Measurements from ENCODE around the gene RNF115.
"Not testable (repeated sequence)": the region's sequence is repeated elsewhere in the genome, so short reads cannot be mapped to it uniquely, and the experiment has no call there.

Gene RNF115

DNA sequence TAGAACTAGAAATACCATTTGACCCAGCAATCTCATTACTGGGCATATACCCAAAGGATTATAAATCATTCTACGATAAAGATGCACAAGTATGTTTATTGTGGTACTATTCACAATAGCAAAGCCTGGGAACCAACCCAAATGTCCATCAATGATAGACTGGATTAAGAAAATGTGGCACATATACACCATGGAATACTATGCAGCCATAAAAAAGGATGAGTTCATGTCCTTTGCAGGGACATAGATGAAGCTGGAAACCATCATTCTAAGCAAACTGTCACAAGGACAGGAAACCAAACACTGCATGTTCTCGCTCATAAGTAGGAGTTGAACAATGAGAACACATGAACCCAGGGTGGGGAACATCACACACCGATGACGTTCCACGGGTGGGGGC lies 97.7 kb downstream of the RNF115 start:
- DNase-seq = not testable (repeated sequence)

DNA sequence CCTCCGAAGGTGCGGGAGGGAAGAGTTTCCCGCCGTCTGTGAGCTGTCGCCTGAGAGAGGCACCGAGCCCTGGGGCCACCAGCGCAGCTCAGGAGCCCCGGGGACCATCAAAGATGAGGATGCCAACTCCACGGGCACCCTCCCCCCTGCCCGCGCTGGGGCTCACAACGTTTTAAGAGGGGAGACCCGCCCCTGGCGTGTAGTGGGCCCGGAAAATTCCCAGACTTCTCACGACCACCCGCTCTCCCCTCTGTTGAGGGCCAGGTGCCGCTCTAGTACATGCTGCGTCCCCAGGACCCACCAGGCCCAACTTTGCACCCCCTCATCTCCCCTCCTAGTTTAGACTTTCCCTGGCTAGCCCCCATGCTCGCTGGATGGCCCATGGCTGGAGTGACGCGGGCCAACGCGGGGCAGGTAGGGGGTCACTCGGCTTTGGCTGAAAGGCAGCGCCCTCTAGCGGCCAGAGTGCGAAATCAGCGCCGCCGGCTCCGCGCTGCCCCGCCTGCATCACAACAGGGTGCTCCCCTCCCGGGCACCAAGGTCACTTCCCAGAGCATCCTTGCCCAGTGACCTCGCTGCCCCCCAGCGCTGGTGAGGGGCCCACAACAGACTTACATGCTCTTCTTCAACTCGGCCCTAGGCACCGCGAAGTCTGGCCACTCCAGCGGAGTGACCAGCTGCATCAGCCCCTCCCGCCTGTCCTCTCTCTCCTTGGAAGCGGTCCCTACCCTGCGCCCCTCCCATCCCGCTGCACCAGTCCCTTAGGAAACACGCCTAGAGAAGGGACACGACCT lies 102.8 kb downstream of the RNF115 start:
- peak; percentile 63 for DNase-seq

DNA sequence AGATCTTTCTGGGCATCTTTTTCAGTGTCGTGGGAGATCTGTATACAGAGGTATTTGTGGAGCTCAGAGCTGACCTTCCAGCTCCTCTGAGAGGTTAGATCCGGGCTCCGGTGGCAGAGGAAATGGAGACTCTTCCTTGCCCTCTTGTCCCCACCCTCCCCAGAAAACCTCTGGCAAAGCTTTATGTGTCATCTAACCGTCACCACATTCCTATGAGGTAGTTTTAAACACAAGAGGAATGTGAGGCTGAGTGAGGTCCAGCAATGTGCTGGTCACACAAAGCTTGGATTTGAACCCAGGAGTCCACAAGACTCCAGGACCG lies 103.4 kb downstream of the RNF115 start:
- no peak for DNase-seq

DNA sequence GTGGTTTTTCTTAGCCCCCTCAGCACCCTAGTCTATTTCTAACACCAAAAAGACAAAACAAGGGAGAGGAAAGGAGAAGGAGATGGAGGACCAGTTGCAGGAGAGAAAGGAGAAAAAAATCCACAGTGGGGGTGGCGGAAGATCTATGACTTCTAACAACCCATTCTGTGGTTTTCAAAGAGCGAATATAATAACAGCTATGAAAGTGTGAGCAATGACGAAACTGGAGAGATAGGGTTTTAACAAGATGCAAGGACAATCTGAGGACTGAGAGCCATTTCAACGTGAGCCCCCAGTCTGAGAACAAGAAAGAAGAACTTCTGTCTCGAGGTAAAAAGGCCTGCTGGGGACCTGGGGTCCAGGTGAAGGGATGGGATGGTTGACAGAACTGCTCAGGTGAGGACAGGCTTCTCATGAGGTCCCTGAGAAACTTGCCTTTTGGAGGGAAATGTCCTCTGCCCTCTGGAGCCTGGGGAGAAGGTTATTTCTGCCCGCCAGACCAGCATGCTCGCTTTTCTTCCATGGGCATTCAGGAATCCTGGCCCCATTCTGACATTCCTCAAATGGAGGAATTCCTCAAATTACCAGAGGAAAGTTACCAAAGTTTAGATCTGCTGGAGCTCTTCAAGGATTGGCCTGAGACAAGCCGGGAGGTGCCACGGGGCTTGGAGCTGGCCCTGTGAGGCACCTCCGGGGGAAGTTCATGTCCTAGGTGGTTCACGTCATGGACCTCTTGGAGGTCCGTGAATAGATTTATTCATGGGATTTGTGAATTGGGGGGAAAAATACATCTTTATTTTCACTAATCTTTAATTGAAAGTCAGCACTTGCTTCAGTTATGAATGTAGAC lies 104.4 kb downstream of the RNF115 start, which contains the start of gene CD160:
Gene CD160, plus strand, starts transcription at position 270 of the 850 bp plus-strand sequence. CDS start 8,829 bp downstream, outside the sequence.
- no peak for DNase-seq

DNA sequence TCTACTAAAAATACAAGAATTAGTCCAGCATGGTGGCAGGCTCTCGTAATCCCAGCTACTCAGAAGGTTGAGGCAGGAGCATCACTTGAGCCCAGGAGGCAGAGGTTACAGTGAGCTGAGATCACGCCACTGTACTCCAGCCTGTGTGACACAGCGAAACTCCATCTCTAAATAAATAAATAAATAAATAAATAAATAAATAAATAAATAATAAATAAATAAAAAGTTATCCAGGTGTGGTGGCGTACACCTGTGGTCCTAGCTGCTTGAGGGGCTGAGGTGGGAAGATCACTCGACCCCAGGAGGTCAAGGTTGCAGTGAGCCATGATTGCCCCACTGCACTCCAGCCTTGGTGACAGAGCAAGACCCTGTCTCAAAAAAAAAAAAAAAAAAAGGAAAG lies 105.4 kb downstream of the RNF115 start:
- DNase-seq = not testable (repeated sequence)

DNA sequence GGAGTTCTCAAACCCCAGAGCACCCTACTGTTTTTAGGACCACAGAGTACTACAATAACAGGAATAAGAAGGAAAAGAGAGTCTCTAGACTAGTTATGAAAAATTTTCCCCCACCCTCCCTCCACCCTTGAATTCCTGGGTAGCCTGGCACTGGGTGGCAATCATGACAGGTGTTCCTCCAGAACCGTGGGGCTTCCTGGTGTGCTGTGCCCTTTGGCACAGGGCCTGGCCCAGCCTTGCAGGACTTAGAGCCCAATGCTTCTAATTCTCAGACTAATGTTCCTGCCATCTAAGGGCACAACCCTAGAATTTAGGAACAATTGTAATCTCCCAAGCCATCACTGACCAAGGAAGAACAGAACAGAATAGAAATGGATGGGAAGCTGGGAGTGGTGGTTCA lies 106.1 kb downstream of the RNF115 start:
- no peak for DNase-seq

DNA sequence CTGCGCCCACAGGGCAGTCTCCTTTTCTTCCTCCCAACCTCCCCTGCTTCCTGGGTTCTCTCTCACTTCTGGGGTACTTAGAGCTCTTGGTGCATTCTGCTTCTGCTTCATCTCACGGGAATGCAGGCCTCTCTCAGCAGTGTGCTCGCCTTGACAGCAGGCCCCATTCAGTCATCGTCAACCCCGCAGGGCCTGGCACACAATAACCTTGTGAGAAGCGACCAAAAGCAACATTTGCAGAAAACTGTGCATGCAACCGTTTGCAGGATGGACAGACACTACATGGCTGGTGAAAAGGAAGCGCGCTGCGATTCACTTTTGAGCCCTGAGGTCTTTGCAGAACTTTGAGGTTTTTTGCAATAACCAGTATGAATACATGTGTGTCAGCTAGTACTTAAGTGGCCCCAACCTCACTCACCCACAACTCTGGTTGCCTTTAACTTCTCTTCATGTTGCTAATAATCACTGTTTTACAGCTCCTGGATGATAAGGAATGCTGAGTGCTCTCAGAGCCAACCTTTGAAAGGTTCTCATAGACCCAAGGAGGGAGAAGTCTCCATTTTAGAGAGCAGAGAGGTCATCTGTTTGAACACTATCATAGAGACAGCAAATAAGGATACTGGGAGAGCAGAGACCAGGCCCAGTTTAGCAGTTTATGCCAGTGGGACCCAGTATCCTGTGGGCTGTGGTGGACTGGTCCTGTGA lies 107.1 kb downstream of the RNF115 start:
- DNase-seq = no peak

DNA sequence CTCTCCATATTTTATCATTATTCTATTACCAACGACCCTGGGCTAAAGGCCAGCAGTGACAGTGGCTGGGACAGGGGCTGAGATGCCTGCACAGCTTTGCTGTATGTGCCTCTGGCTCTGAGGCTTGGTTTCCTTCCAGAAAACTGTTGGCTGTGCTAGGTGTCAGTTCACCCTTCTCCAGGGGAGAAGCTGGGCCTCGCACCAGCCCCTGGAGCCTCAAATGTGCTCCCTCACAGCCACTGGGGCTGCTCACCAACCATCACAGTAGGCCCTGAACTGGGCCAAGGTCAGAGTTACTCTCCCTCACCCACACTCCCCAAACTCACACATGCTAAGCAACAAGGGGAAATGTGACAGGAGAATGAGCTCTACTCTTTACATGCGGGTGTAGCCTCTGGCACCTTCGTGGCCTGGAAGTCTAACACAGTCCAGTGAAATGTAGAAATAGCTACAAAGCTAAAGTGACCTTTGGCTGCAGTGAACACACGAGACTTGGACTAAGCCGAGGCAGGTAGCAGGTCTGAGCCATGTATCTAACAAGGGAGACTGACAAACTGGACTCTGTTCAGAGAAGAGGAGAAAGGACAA lies 109.3 kb downstream of the RNF115 start:
- DNase-seq = no peak

DNA sequence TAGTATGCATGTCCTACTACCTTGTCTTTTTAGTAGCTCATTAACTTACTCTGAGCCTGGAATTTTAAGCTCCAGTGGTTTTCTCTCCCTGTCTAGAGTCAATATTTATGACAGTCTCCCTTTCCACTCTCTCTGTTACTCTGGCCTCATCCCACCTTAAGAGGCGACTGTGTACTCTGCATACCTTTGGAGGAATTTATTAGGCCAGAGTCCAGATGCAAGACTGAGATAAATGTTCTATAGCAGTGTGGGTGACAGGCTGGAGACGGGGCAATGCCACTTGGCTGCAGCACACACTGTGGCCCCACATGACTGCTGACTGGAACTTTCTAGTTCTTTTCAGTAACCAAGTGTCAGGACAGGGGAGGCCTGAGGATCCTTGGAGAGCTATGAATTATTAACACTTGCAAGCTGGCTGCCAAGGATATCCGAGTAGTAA lies 112.7 kb downstream of the RNF115 start:
- DNase-seq = no peak

DNA sequence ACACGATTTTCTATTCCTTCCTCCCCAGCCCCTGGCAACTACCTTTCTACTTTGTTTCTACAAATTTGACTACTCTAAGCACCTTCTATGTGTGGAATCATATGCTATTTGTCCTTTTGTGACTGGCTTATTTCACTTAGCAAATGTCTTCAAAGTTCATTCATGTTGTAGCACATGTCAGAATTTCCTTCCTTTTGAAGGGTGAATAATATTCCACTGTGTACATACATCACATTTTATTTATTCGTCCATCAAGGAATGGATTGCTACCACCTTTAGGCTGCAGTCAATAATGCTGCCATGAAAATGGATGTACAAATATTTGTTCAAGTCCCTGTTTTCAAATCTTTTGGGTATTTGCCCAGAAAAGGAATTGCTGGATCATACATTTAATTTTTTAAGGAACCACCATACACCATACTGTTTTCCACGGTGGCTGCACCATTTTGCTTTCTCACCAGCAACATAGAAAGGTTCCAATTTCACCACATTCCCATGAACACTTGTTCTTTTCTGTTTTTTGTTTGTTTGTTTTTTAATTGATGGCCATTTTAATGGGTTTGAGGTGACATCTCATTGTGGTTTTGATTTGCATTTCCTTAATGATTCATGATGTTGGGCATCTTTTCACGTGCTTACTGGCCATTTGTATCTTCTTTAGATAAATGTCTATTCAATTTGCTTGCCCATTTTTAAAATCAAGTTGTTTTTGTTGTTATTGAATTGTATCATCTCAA lies 113.4 kb downstream of the RNF115 start:
- DNase-seq = no peak

DNA sequence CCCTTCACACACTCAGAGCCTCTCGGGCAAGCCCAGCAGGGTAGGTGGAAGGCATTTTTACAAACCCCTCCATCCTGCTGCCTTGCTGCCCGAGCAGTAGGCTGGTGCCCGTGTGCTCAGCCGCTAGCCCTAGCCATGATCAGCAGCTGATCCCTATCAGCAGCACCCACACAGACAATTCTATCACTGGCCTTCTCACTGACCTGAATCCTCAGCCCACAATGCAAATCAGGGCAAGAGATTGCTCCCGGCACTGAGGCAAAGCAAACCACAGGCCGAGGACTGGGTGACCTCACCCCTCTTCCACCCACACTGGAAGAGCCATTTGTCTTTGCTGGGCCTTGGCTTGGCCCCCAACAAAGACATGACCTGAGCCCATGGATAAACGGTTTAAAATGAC lies 115.8 kb downstream of the RNF115 start:
- no peak for DNase-seq

DNA sequence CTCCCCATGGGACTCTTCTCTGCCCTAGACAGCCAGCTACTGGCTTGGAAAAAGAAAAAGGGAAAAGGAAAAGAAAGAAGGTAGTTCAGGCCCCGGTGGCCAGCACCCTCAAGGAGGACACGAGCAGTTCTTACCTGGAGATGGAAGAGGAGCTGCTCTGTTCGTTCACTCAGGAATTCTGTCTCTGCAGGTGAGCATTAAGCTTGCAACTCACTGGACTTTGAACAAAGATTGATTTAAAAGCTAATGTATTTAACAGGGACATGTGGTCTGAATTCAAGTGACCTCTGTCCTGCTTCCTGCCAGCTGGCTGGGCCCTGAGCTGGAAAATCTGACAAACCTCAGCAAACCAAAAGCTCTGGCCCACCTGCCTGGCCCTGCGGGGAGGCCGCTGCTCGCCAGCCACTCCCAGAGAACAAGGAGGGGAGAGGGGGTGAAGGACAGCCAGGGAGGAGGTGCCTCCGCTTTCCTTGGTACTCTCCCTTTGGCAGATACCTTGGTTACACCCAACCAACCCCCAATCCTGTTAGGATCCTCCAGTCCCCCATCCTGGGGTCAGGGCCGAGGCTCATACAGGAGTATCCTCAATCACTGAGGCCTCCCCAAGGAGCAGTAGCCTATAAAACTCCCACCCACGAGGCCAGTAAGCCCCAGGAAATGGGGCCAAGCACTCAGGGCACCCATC lies 116.6 kb downstream of the RNF115 start, which contains the start of gene PDZK1:
Gene PDZK1, minus strand, starts transcription at position 186 of the 685 bp plus-strand sequence. CDS start 19,347 bp downstream, outside the sequence.
- DNase-seq = no peak

DNA sequence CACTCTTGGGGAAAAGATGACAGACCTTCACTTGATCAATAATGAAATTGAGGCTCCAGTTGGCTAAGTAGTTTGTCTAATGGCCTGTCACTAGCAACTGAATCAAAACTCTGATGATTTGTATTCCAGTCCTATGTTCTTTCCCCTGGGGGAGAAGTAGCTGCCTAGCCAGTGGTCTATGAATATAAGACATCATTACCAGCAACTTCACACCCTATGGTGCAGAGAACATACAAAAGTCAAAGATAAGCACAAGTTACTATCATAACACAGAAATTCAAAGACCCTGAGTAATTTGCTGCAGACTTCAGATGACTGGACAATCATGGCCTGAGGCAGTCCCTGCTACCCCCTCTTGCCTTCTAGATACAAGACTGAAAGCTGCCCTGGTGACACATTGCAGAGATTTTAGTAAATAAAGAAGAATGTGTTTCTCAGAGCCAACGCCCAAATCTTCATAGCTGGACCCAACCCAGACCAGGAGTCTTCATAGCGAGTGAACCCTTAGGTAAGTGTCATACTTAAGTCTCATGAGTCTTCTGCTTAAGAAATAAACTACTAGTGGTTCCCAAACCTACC lies 117.7 kb downstream of the RNF115 start:
- no peak for DNase-seq

DNA sequence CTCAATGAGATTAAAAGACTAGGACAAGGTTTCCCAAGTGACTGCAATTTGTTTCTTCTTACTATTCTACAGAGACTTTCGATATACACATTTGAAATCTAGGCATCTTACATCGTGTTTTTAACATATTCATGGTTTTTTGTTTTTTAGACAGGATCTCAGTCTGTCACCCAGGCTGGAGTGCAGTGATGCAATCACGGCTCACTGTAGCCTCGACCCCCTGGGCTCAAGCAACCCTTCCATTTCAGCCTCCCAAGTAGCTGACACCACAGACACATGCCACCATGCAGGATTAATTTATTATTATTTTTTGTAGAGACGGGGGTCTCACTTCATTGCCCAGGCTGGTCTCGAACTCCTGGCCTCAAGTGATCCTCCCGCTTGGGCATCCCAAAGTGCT lies 118.3 kb downstream of the RNF115 start:
- no peak for DNase-seq

DNA sequence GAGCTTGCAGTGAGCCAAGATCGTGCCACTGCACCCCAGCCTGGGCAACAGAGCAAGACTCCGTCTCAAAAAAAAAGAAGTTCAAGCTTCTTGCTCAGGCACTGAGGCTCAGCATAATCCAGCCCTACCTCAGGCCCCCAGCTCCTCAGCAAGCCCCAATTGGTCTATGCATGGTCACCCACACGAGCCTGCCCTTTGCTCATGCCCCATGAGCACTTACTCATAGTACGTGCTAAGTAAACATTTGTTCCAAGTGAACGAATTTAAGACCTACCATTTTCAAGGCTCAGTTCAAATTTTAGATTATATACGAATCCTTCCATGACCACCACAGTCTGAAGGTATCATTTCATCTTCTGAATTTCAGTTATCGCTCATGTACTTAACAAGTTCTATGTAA lies 121.1 kb downstream of the RNF115 start:
- DNase-seq = no peak

DNA sequence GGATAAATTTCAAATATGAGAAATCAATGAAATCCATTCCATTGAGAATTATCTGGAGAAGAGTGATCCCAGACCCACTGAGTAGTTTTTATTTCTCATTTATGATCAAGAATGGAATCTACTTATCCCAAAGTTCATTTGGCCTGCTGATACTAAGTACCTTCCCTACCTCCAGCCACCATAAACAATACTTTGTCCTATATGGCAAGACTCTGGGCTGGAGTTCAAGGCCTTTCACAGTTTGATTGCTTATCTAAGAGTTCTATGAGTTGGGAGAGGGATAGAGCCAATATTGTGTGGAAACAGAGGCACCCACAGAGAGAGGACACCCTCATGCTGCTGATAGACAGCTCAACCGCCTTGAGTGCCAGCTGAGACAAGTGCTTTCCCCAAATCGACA lies 121.8 kb downstream of the RNF115 start:
- no peak for DNase-seq

DNA sequence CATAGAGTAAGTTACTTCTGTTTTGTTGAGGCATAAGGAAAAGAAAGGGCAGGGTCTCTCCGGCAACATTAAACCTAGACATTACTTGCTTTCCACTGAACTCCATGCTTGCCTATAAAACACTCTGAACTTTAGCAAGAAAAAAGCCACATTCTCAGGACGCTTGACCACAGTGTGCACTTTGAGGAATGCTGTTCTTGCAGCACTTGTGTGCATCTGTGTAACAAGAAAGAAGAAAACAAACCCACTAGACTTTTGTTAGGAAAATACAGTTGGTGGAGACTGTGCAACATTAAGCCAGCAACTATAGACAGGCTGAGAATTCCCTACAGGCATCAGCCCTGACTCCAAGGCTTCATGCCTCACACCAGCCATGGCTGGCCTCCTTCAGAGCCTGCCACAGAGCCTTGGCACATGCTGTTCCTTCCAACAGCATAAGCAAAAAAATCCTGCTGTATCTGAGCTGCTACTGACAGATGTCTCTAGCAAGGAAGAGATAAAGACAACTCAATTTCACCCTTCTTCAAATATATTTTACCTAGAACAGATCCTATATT lies 122.5 kb downstream of the RNF115 start:
- DNase-seq = no peak

DNA sequence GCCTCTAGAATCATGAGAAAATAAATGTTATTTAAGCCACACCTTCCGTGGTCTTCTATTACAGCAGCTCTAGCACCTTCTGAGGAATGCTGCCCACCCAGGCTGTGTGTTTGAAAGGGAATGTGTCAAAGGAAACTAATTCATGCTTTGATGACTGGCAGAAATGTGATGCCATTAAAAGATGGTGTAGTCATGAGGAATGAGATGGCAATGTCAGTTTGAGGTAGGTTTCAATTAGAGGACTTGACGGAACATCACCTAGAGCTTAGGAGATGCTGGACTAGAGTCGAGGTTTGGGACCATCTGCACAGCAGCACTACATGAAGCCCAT lies 127.3 kb downstream of the RNF115 start:
- DNase-seq = no peak

DNA sequence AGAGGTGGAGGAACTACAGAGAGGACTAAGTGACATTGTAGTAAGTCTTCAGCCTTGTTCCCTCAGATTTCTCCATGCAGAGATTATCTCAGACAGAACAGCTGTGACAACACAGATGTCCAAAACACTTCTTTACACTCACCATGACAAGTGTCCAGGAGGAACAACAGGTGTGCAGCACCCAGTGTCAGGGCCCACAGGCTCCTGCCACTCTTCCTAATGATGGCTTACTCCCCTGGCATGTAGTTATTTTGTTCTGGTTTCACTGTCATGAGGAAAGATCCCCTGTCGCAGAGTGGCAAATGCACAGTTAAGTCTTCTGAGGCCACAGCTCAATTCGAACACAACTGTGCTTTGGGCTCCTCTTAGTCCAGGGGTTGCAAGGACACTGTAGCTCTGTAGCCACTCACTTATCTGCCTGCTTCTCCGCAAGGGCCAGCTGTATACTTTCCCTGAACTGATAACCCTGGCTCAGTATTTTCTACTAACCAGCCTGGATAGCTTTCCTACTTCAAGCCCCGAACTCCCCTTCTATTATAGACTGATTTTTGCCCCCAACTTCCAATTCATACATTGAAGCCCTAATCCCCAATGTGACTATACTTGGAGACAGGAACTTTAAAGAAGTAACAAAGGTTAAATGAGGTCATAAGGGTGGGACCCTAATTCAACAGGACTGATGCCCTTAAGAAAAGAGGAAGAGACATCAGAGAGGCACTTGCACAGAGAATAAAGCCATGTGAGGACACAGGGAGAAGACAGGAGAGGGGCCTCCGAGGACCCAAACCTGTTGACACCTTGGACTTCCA lies 127.9 kb downstream of the RNF115 start:
- DNase-seq = no peak

DNA sequence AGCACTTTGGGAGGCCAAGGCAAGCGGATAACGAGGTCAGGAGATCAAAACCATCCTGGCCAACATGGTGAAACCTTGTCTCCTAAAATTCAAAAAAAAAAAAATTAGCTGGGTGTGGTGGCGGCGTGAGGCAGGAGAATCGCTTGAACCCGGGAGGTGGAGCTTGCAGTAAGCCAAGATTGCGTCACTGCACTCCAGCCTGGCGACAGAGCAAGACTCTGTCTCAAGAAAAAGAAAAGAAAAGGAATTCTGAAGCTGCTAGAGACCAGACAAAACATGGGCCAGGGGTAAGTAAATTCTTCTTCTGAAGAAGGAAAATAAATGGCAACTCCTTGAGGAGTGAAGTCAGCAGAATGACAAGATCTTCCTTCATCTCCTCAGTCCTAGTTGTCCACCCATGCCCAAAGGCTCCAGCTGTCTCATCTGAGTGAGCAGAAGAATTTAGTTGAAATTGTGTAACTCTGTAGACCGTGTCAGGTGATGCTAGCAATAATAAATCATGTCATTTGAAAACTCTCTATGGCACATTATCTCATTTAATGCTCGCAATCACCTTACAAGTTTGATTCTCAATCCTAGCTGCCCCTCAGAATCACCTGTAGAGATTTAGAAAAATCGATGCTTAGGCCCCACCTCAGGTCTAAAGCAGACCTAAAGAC lies 131.0 kb downstream of the RNF115 start:
- no peak for DNase-seq

Data from SHP77 treated with DMSO at 0.1 percent for 48 hours (cell line).